ENCODE data around the gene GYPC.

GRCh38 chr2:126731353-126731752 is 75.4 kb downstream of the GYPC start:
- TF ChIP-seq CTCF (IDR thresholded peaks at IDR 0.05; ENCODE audit: low read length), result no peak
- no peak for TF ChIP-seq EZH2 (IDR thresholded peaks at IDR 0.05; ENCODE audit: borderline replicate concordance, low read length)
